Endothelial cell of umbilical vein (primary cell): ENCODE measurements around the gene AKTIP. TPM values are rescaled to one million over a fixed set of nuclear protein-coding genes. Genes with fewer than 3 reads are reported as not detected.

Source experiments
- BruUV-seq: library from RNA; stranded (reverse); fragments of 400-500 nt; replicated peaks from 2 replicates; lab custom pipeline; 2021; lab: Mats Ljungman, UMichigan
- CTCF ChIA-PET: fragments of 300-600, 350-600 bp; sonication (Branson Sonifier 250); formaldehyde crosslinking; loops from one replicate; lab custom pipeline; 2021; ENCODE audit warnings: antibody characterized with exemption, inconsistent platforms; lab: Charles Lee
- POLR2A ChIA-PET: fragments of 300-600, 350-600 bp; sonication (Branson Sonifier 250); formaldehyde crosslinking; loops from one replicate; lab custom pipeline; 2021; ENCODE audit warnings: antibody characterized with exemption, inconsistent platforms; lab: Charles Lee
- DNase-seq: peaks from one replicate; pipeline ENCODE4 v3.0.0-alpha.2; 2011; ENCODE audit warnings: low read depth, low spot score
- FAIRE-seq: peaks from 2 replicates; lab custom pipeline; 2011; peaks lifted over from hg19 to GRCh38; lab: Jason Lieb, UNC
- H2AFZ ChIP-seq: 2 replicates; pipeline ENCODE4 v1.6.0; 2012; ENCODE audit warnings: low read depth, low read length, control low read depth, inconsistent platforms
- H3K27ac ChIP-seq: 2 replicates; pipeline ENCODE4 v1.5.1; 2011; ENCODE audit warnings: low read depth, mild to moderate bottlenecking, control low read depth, low read length, moderate library complexity; ENCODE audit not compliant: insufficient read depth
- H3K27me3 ChIP-seq, 2 experiments: 2 replicates each; pipeline versions ENCODE4 v1.6.0 to v1.6.1; 2011; ENCODE audit warnings: low read length in 2 of 2, mixed read lengths in 1 of 2; ENCODE audit not compliant: control insufficient read depth in 2 of 2, insufficient read depth in 2 of 2
- H3K36me3 ChIP-seq, 2 experiments: 2 replicates in 1 of 2; 3 replicates in 1 of 2; pipeline ENCODE4 v1.5.1; 2011; ENCODE audit warnings: low read length in 2 of 2, mild to moderate bottlenecking in 1 of 2, moderate library complexity in 1 of 2; ENCODE audit not compliant: control insufficient read depth in 2 of 2, insufficient read depth in 2 of 2; ENCODE audit errors: extremely low read depth in 1 of 2
- H3K4me1 ChIP-seq: 3 replicates; pipeline ENCODE4 v1.5.1; 2011; ENCODE audit warnings: mild to moderate bottlenecking, low read length; ENCODE audit not compliant: control insufficient read depth, insufficient read depth; ENCODE audit errors: extremely low read depth
- H3K4me2 ChIP-seq: 2 replicates; pipeline ENCODE4 v1.6.1; 2011; ENCODE audit warnings: low read length, control low read depth, mixed read lengths; ENCODE audit not compliant: insufficient read depth
- H3K4me3 ChIP-seq, 3 experiments: fragments of 200-600 bp in 1 of 3; sonication (generic), shearing (Covaris generic) in 1 of 3; replicated peaks in 1 of 3; 2 replicates each; pipeline ENCODE4 v1.5.1; 2011 to 2016; ENCODE audit warnings: control low read depth in 3 of 3, low read length in 3 of 3, mild to moderate bottlenecking in 2 of 3, inconsistent platforms in 1 of 3, low read depth in 1 of 3, moderate library complexity in 1 of 3; ENCODE audit not compliant: insufficient read depth in 1 of 3
- H3K79me2 ChIP-seq: 2 replicates; pipeline ENCODE4 v1.6.0; 2012; ENCODE audit warnings: low read length, inconsistent platforms; ENCODE audit not compliant: control insufficient read depth, insufficient read depth
- H3K9ac ChIP-seq: replicated peaks from 2 replicates; pipeline ENCODE3; 2011; ENCODE audit warnings: low read length, control low read depth; ENCODE audit not compliant: insufficient read depth; ENCODE audit errors: extremely low read depth
- H3K9me1 ChIP-seq: replicated peaks from 3 replicates; pipeline ENCODE4 v1.6.0; 2011; ENCODE audit warnings: mild to moderate bottlenecking, low read length; ENCODE audit not compliant: control insufficient read depth, insufficient read depth; ENCODE audit errors: extremely low read depth
- H3K9me3 ChIP-seq: replicated peaks from 2 replicates; pipeline ENCODE4 v1.5.1; 2012; ENCODE audit warnings: low read length, inconsistent platforms; ENCODE audit not compliant: control insufficient read depth, insufficient read depth
- H4K20me1 ChIP-seq: replicated peaks from 2 replicates; pipeline ENCODE3; 2011; ENCODE audit warnings: mild to moderate bottlenecking, low read length; ENCODE audit not compliant: control insufficient read depth, insufficient read depth; ENCODE audit errors: extremely low read depth
- CTCF ChIP-seq, 2 donors: IDR thresholded peaks; 1 replicate in 1 of 2; 2 replicates in 1 of 2; pipeline ENCODE4 v1.5.1; 2011; ENCODE audit warnings: low read length in 2 of 2, mild to moderate bottlenecking in 2 of 2, moderate library complexity in 2 of 2, control low read depth in 1 of 2, inconsistent platforms in 1 of 2, low read depth in 1 of 2; ENCODE audit not compliant: insufficient read depth in 1 of 2; ENCODE audit errors: extremely low read depth in 1 of 2
- EZH2 ChIP-seq: IDR thresholded peaks from 2 replicates; pipeline ENCODE4 v1.6.1; 2012; ENCODE audit warnings: borderline replicate concordance, low read depth, mild to moderate bottlenecking, moderate library complexity, low read length, inconsistent platforms; ENCODE audit not compliant: severe bottlenecking
- FOS ChIP-seq: IDR thresholded peaks from 2 replicates; pipeline ENCODE4 v1.6.1; 2011; ENCODE audit warnings: mild to moderate bottlenecking, low read length, moderate library complexity, borderline replicate concordance; ENCODE audit not compliant: insufficient read depth
- GATA2 ChIP-seq: IDR thresholded peaks from 2 replicates; pipeline ENCODE4 v1.7.0; 2011; ENCODE audit warnings: low read depth, mild to moderate bottlenecking, moderate library complexity, mixed read lengths, low read length; ENCODE audit not compliant: insufficient read length, insufficient read depth
- JUN ChIP-seq: IDR thresholded peaks from 2 replicates; pipeline ENCODE4 v1.6.1; 2011; ENCODE audit warnings: borderline replicate concordance, low read depth; ENCODE audit not compliant: insufficient read length, insufficient read depth
- MYC ChIP-seq: IDR thresholded peaks from one replicate; pipeline ENCODE4 v1.6.1; 2011; ENCODE audit warnings: mild to moderate bottlenecking, low read depth, low read length
- POLR2A ChIP-seq: IDR thresholded peaks from 2 replicates; pipeline ENCODE4 v1.6.1; 2012; ENCODE audit warnings: low read depth, mild to moderate bottlenecking, control low read depth, low read length
- POLR2AphosphoS5 ChIP-seq: IDR thresholded peaks from 2 replicates; pipeline ENCODE4 v1.6.1; 2012; ENCODE audit warnings: low read depth, mild to moderate bottlenecking, control low read depth, low read length, moderate library complexity; ENCODE audit not compliant: insufficient read depth
- dilution Hi-C: fragments of 300-500 bp; cut with MboI; formaldehyde crosslinking; loops from one replicate; pipeline ENCODE4 v1.15.0; 2019; ENCODE audit warnings: low sequenced_read_pairs; ENCODE audit not compliant: extremely low pct_ligation_motif_present
- intact Hi-C: fragments of 100-400 bp; cut with micrococcal nuclease; formaldehyde crosslinking; loops from one replicate; pipeline ENCODE4 v1.10.0; 2022
- polyA plus RNA-seq, 4 experiments: library from polyadenylated mRNA; depleted of rRNA in 3 of 4; stranded (reverse) in 3 of 4; unstranded in 1 of 4; fragments of >200 nt; gene quantifications; 2 replicates each; pipeline versions ENCODE4 v1.2.1 to v1.2.3, GENCODE V29; 2011 to 2012; ENCODE audit warnings: missing spikeins in 1 of 4
- total RNA-seq: library from RNA; stranded (reverse); gene quantifications from 2 replicates; pipeline ENCODE4 v1.2.3, GENCODE V29; 2021
- TF ChIP-seq, protein P1 (sequence below): IDR thresholded peaks from 2 replicates; pipeline ENCODE4 v1.6.1; 2011; ENCODE audit not compliant: insufficient read depth, insufficient read length

AKTIP gene
- total and polyA plus RNA-seq, 2 donors (not counting 3 experiments of a cell fraction or from before 2014, with no cell fraction given), result 25.1 to 32.7 TPM

- no peak for FAIRE-seq
- H3K27ac ChIP-seq, result no peak overlapping the region
- H3K4me1 ChIP-seq, result no peaks in the 10 kb centered on the region
- no peak overlapping the region for H3K4me2 ChIP-seq
- intact Hi-C loops, result no loop called here
- H3K9ac ChIP-seq, result no peak overlapping the region
- H2AFZ ChIP-seq, result no peak overlapping the region
- dilution Hi-C loops, result no loop called here
- no peak for DNase-seq
- H3K4me3 ChIP-seq, result no peak overlapping the region
- ChIA-PET CTCF (no interaction called here), POLR2A (no interaction called here)
- no peaks in the 10 kb centered on the region for H4K20me1 ChIP-seq
- H3K9me1 ChIP-seq, result no peaks in the 10 kb centered on the region
- H3K79me2 ChIP-seq, result no peaks in the 10 kb centered on the region
- no peaks in the 10 kb centered on the region for H3K9me3 ChIP-seq
- peaks cover 0 to 2% of the 10 kb centered on the region in 2 experiments for H3K27me3 ChIP-seq
- no TSS peak for BruUV-seq
- no peak for TF ChIP-seq POLR2AphosphoS5
- TF ChIP-seq EZH2, result no peak
- no peak for TF ChIP-seq FOS
- no peak for TF ChIP-seq GATA2
- H3K36me3 ChIP-seq, result no peaks in the 10 kb centered on the region
These were observed 25.8 kb upstream of the AKTIP start for GRCh38 chr16:53528797-53529196.

DNA sequence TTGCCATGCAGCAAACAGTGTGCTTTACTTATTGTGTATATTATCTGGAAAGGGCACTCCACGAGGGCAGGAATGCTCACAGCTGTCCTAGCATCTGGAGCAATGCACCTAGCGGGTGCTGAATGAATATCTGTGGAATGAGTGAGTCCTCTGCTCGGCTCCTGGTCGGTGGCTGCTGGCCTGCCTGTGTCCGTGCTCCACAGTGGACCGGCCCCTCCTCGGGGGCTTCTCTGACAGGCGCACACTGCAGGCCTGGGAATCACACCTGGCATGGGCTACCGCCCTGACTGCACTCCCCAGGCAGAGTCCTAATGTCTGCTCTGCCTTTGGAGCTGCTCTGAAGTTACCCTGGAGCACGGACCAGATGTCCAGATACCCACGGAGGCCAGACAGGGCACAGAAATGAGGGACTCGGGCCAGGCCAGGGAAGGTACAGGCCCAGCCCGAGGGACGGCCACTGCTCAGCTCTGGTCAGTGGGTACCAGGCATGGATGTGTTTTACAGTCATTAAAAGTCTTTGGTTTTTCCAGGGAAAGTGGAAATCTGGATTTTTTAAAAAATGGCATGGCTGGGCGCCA is 21.1 kb upstream of the AKTIP start:
- no peak overlapping the region for H3K9ac ChIP-seq
- ChIA-PET CTCF (interaction anchor here (1.3 kb wide), 1 partner anchor 26 kb away, joined by 3 read pairs; no protein-coding TSS in a partner anchor), POLR2A (no interaction called here)
- H3K27me3 ChIP-seq, result no peaks in the 10 kb centered on the region
- TF ChIP-seq FOS, result no peak
- no peak for TF ChIP-seq GATA2
- TF ChIP-seq JUN, result no peak
- TF ChIP-seq POLR2A, result no peak
- TF ChIP-seq, protein P1, sequence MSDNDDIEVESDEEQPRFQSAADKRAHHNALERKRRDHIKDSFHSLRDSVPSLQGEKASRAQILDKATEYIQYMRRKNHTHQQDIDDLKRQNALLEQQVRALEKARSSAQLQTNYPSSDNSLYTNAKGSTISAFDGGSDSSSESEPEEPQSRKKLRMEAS, result no peak
- no peak for TF ChIP-seq MYC
- TF ChIP-seq EZH2, result no peak
- TF ChIP-seq CTCF (IDR thresholded peaks at IDR 0.05; ENCODE audit: extremely low read depth in 1 of 2, insufficient read depth in 1 of 2, low read depth in 1 of 2, low read length in 2 of 2), result no peak
- TF ChIP-seq POLR2AphosphoS5, result no peak
- H3K4me1 ChIP-seq, result peaks cover 8% of the 10 kb centered on the region
- H3K9me3 ChIP-seq, result no peaks in the 10 kb centered on the region
- H3K4me3 ChIP-seq, result no peak overlapping the region
- H3K27ac ChIP-seq, result no peak overlapping the region
- H3K79me2 ChIP-seq, result no peaks in the 10 kb centered on the region
- no TSS peak for BruUV-seq
- dilution Hi-C loops (no loop called here), intact Hi-C loops (no loop called here)
- no peaks in the 10 kb centered on the region for H4K20me1 ChIP-seq
- H2AFZ ChIP-seq, result no peak overlapping the region
- no peaks in the 10 kb centered on the region for H3K36me3 ChIP-seq
- H3K9me1 ChIP-seq, result no peaks in the 10 kb centered on the region
- FAIRE-seq (no peak), DNase-seq (no peak)
- H3K4me2 ChIP-seq, result no peak overlapping the region
